Loucy (cell line): ENCODE data around the gene XPO1.

Source experiments
- EZH2phosphoT487 ChIP-seq: fragments of 200-600 bp; IDR thresholded peaks from 2 replicates; pipeline ENCODE4 v1.6.1; 2018; ENCODE audit warnings: antibody characterized with exemption, mild to moderate bottlenecking, moderate library complexity, borderline replicate concordance
- TF ChIP-seq, protein P1 (sequence below): fragments of 200-600 bp; sonication (generic); conservative IDR thresholded peaks from 2 replicates; pipeline ENCODE4 v1.5.1; 2014; ENCODE audit warnings: mild to moderate bottlenecking, antibody characterized with exemption, low read length

DNA sequence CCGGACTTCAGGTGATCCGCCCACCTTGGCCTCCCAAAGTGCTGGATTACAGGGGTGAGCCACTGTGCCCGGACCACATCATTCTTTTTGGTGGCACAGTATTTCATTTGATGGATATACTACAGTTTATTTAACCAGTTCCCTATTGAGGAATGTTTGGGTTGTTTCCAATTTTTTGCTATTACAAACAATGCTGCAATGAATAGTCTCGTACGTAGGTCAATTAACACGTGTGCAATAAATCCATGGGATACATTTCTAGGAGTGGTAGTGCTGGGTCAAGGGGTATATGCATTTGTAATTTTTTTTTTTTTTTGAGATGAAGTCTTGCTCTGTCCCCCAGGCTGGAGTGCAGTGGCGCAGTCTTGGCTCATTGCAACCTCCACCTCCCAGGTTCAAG lies 28.4 kb upstream of the XPO1 start:
- TF ChIP-seq, protein P1, sequence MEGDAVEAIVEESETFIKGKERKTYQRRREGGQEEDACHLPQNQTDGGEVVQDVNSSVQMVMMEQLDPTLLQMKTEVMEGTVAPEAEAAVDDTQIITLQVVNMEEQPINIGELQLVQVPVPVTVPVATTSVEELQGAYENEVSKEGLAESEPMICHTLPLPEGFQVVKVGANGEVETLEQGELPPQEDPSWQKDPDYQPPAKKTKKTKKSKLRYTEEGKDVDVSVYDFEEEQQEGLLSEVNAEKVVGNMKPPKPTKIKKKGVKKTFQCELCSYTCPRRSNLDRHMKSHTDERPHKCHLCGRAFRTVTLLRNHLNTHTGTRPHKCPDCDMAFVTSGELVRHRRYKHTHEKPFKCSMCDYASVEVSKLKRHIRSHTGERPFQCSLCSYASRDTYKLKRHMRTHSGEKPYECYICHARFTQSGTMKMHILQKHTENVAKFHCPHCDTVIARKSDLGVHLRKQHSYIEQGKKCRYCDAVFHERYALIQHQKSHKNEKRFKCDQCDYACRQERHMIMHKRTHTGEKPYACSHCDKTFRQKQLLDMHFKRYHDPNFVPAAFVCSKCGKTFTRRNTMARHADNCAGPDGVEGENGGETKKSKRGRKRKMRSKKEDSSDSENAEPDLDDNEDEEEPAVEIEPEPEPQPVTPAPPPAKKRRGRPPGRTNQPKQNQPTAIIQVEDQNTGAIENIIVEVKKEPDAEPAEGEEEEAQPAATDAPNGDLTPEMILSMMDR: no peak
- TF ChIP-seq EZH2phosphoT487: no peak
